ENCODE measurements around the gene PDIA3. TPM values are rescaled to one million over a fixed set of nuclear protein-coding genes. Genes with fewer than 3 reads are reported as not detected.

PDIA3 gene
- total and polyA plus RNA-seq, 2 of the 13 experiments (the other 11 are each of a cell fraction or from before 2014, with no cell fraction given), result 238 to 433 TPM

DNA sequence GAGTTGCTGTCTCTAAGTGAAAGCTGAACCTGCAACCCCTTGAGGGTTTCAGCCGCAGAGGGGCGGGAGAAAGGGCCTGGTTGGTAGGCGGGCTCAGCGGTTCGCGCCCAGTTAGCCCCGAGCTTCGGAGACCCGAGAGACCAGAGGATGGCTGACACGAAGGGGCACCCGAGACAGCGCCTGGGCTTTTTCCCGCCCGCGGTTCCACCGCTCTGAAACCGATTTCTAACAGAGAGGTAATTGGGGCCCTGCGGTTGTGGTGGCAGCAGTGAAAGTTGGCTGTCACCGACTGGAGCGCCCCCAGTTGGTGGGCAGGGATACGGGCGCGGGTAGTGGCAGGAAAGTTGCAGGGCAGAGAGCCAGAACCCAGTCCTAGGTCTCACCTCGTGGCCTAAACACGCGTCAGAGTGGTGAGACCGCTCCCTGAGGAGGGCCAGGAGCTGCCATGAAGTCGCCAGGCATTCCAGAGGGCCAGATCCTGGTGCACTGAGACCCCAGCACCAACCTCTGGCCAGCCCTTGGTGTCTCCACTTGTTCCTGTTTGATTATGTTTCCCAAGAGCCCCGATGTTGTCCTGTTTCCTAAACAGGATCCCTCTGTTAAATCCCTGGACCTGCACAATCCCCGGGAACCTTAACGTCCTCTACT, 31.2 kb downstream of the PDIA3 start (continued):
- TF ChIP-seq ZMYM4 (CRISPR knock-in tag; IDR thresholded peaks at IDR 0.05), result peak; percentile 48; the same call in 1 of the 2 replicates
- TF ChIP-seq, protein P1, sequence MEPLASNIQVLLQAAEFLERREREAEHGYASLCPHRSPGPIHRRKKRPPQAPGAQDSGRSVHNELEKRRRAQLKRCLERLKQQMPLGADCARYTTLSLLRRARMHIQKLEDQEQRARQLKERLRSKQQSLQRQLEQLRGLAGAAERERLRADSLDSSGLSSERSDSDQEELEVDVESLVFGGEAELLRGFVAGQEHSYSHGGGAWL (CRISPR knock-in tag; IDR thresholded peaks at IDR 0.05), result no peak; the same call in 1 of the 2 replicates
- TF ChIP-seq, protein P2, sequence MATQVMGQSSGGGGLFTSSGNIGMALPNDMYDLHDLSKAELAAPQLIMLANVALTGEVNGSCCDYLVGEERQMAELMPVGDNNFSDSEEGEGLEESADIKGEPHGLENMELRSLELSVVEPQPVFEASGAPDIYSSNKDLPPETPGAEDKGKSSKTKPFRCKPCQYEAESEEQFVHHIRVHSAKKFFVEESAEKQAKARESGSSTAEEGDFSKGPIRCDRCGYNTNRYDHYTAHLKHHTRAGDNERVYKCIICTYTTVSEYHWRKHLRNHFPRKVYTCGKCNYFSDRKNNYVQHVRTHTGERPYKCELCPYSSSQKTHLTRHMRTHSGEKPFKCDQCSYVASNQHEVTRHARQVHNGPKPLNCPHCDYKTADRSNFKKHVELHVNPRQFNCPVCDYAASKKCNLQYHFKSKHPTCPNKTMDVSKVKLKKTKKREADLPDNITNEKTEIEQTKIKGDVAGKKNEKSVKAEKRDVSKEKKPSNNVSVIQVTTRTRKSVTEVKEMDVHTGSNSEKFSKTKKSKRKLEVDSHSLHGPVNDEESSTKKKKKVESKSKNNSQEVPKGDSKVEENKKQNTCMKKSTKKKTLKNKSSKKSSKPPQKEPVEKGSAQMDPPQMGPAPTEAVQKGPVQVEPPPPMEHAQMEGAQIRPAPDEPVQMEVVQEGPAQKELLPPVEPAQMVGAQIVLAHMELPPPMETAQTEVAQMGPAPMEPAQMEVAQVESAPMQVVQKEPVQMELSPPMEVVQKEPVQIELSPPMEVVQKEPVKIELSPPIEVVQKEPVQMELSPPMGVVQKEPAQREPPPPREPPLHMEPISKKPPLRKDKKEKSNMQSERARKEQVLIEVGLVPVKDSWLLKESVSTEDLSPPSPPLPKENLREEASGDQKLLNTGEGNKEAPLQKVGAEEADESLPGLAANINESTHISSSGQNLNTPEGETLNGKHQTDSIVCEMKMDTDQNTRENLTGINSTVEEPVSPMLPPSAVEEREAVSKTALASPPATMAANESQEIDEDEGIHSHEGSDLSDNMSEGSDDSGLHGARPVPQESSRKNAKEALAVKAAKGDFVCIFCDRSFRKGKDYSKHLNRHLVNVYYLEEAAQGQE (IDR thresholded peaks at IDR 0.05; ENCODE audit: borderline replicate concordance in 1 of 2, low read depth in 1 of 2, low read length in 2 of 2), result no peak
- peak; percentile 81; the same call in 1 of the 2 replicates for TF ChIP-seq ZNF879 (CRISPR knock-in tag; IDR thresholded peaks at IDR 0.05)
- no peak for TF ChIP-seq SIN3A (IDR thresholded peaks at IDR 0.05; ENCODE audit: borderline replicate concordance, low read depth, low read length)
- TF ChIP-seq CREBL2 (CRISPR knock-in tag; IDR thresholded peaks at IDR 0.05; ENCODE audit: borderline replicate concordance), result no peak
- TF ChIP-seq PCBP2 (optimal IDR thresholded peaks at IDR 0.05; ENCODE audit: low read depth, low read length, poor library complexity, severe bottlenecking), result no peak
- no peak for TF ChIP-seq ZNF180 (CRISPR knock-in tag; IDR thresholded peaks at IDR 0.05; ENCODE audit: borderline replicate concordance, low read depth)
- no peak for TF ChIP-seq TCF12 (IDR thresholded peaks at IDR 0.05)
- TF ChIP-seq TCF12 (CRISPR knock-in tag; IDR thresholded peaks at IDR 0.05), result no peak
- TF ChIP-seq SP2 (CRISPR knock-in tag; IDR thresholded peaks at IDR 0.05), result no peak
- TF ChIP-seq ERF (CRISPR knock-in tag; IDR thresholded peaks at IDR 0.05), result peak; percentile 45; the same call in 1 of the 2 replicates
- TF ChIP-seq AGO1 (IDR thresholded peaks at IDR 0.05; ENCODE audit: low read depth, low read length, poor library complexity, severe bottlenecking), result no peak
- peak; percentile 28; the same call in 1 of the 2 replicates for TF ChIP-seq ZNF776 (CRISPR knock-in tag; IDR thresholded peaks at IDR 0.05)
- no peak for TF ChIP-seq ZXDC (CRISPR knock-in tag; IDR thresholded peaks at IDR 0.05)
- no peak for TF ChIP-seq KDM1A (CRISPR knock-in tag; IDR thresholded peaks at IDR 0.05)
- TF ChIP-seq, protein P3, sequence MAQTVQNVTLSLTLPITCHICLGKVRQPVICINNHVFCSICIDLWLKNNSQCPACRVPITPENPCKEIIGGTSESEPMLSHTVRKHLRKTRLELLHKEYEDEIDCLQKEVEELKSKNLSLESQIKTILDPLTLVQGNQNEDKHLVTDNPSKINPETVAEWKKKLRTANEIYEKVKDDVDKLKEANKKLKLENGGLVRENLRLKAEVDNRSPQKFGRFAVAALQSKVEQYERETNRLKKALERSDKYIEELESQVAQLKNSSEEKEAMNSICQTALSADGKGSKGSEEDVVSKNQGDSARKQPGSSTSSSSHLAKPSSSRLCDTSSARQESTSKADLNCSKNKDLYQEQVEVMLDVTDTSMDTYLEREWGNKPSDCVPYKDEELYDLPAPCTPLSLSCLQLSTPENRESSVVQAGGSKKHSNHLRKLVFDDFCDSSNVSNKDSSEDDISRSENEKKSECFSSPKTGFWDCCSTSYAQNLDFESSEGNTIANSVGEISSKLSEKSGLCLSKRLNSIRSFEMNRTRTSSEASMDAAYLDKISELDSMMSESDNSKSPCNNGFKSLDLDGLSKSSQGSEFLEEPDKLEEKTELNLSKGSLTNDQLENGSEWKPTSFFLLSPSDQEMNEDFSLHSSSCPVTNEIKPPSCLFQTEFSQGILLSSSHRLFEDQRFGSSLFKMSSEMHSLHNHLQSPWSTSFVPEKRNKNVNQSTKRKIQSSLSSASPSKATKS (CRISPR knock-in tag; IDR thresholded peaks at IDR 0.05), result no peak
- TF ChIP-seq SP140L (CRISPR knock-in tag; IDR thresholded peaks at IDR 0.05; ENCODE audit: borderline replicate concordance), result no peak
- no peak for TF ChIP-seq THAP11 (CRISPR knock-in tag; IDR thresholded peaks at IDR 0.05)
- no peak for TF ChIP-seq MYNN (CRISPR knock-in tag; IDR thresholded peaks at IDR 0.05; ENCODE audit: low read depth)

All from HepG2 (cell line).